PC-3 (cell line): ENCODE measurements around the gene KAZN.

Source experiments
- EZH2 ChIP-seq: fragments of 300-600 bp; sonication (generic); IDR thresholded peaks from one replicate; pipeline ENCODE4 v1.6.1; 2017; ENCODE audit warnings: antibody characterized with exemption, mild to moderate bottlenecking, low read length; ENCODE audit not compliant: unreplicated experiment
- TF ChIP-seq, protein P1 (sequence below): fragments of 300-600 bp; sonication (generic); conservative IDR thresholded peaks from 2 replicates; pipeline ENCODE4 v1.5.1; 2017; ENCODE audit warnings: antibody characterized with exemption, low read depth, mild to moderate bottlenecking, low read length

DNA sequence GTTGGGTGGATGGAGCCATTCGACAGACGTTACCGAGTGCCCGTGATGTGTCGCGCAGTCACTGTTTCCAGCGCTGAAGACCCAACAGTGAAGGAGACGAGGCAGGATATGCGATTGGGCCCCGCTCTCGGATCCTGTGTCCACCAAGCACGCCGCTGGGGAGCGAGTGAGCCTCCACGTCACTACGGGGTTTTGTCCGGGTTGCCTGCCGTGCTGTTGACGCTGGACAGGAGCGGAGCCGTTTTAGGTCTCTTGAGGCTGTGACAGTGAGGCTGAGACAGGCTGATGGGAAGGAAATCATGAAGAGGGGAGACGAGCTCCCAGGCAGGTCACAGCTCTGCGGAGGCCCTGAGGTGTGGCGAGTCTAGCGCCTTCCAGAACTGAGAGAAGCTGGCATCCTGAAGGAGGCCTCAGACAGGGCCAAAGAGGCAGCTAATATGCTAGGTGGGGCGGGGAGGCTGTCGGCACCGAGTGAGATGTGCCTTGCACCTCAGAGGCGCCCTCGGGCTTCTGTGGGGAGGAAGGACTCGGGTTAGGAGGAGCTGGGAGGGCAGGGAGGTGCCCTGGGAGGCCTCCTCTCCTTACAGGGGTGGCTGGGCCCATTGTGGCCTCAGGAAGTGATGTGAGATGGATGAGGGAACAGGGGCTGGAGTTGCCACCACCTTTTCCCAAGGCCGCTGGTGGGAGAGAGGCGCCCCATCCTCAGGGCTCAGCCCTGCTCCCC, 359.1 kb downstream of the KAZN start:
- no peak for TF ChIP-seq EZH2
- TF ChIP-seq, protein P1, sequence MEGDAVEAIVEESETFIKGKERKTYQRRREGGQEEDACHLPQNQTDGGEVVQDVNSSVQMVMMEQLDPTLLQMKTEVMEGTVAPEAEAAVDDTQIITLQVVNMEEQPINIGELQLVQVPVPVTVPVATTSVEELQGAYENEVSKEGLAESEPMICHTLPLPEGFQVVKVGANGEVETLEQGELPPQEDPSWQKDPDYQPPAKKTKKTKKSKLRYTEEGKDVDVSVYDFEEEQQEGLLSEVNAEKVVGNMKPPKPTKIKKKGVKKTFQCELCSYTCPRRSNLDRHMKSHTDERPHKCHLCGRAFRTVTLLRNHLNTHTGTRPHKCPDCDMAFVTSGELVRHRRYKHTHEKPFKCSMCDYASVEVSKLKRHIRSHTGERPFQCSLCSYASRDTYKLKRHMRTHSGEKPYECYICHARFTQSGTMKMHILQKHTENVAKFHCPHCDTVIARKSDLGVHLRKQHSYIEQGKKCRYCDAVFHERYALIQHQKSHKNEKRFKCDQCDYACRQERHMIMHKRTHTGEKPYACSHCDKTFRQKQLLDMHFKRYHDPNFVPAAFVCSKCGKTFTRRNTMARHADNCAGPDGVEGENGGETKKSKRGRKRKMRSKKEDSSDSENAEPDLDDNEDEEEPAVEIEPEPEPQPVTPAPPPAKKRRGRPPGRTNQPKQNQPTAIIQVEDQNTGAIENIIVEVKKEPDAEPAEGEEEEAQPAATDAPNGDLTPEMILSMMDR = no peak
